Activated CD4-positive, CD25-positive, alpha-beta regulatory T cell treated with anti-CD3 and anti-CD28 coated beads, Interleukin-2, amount 50 U/mL, for 16 hours (primary cell): Measurements from ENCODE around the gene PKN3.

ENCODE experiments used
- DNase-seq: peaks from one replicate; pipeline ENCODE4 v3.0.0-alpha.2; 2020; ENCODE audit warnings: low read depth, low spot score

Gene PKN3

GRCh38 chr9:128742401-128742800 is 40.1 kb downstream of the PKN3 start:
- no peak for DNase-seq

- no peak for DNase-seq
Observed at GRCh38 chr9:128743421-128743820, 41.1 kb downstream of the PKN3 start.

GRCh38 chr9:128747241-128747640 is 44.9 kb downstream of the PKN3 start:
- DNase-seq = no peak

- DNase-seq = no peak
Observed at GRCh38 chr9:128750926-128751595, 48.8 kb downstream of the PKN3 start.

- no peak for DNase-seq
Observed at GRCh38 chr9:128753627-128754026, 51.3 kb downstream of the PKN3 start.

- DNase-seq = no peak
Observed at GRCh38 chr9:128757602-128758001, 55.3 kb downstream of the PKN3 start.

GRCh38 chr9:128762671-128763449 is 60.6 kb downstream of the PKN3 start:
- DNase-seq = no peak

- no peak for DNase-seq
Observed at GRCh38 chr9:128764361-128764760, 62.1 kb downstream of the PKN3 start.

- no peak for DNase-seq
Observed at GRCh38 chr9:128765499-128765898, 63.2 kb downstream of the PKN3 start.

- no peak for DNase-seq
Observed at GRCh38 chr9:128768606-128769005, 66.3 kb downstream of the PKN3 start.
